IPS-NIHi7 (cell line): ENCODE data around the gene IFT25.
"Not testable (repeated sequence)": the region's sequence is repeated elsewhere in the genome, so short reads cannot be mapped to it uniquely, and the experiment has no call there.

Experiments
- DNase-seq: peaks from one replicate; pipeline ENCODE4 v3.0.0; 2012; ENCODE audit warnings: mixed read lengths; ENCODE audit errors: extremely low spot score

Gene IFT25

DNA sequence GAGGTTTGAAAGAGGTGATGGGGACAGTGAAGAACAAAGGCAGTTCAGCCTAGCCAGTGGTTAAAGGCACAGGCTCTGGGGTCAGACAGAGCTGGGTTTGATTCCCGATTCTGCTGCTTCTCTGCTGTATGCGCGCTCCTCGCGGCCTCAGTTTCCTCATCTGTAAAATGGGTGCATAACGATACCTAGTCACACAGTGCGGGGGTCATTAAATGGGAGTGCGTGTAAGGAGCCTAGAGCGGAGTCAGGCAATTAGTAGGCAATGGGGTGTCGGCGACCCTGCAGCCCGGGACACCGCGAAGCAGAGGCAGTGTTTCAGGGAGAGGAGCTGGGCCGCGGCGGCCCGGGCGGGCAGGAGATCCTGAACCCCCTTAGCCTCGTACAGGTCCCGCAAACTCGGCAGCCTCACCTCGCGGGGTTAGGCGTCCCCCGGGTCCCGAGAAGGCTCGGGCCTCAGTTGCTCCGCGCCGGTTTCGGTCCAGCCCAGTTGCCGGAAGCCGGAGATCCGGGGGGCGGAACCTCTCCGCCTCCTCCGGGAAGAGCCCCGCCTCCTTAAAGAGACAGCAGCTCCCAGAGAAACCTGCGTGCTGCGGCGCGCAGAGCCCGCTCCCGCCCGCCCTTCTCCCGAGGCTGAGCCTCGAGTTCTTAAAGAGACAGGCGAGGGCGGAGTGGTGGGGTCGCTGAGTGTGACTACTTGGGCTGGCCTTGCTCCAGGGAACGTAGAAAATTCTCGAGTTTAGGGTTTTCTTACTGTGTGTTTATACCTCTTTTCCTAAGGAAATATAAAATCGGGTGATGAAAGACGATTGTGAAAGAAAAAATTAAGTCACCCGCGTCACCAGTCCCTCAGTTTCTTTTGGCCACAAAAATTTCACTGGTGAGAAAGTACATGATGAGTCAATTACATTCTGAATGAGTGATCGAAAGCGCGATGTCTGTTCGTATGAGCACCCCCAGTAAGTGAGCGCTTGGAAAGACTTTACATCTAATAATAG, 55.9 kb downstream of the IFT25 start, which contains the start of gene YIPF1:
Gene YIPF1 (minus strand): TSS at position 494 of the 995 bp plus-strand sequence. CDS start 860 bp downstream, outside the sequence.
- peak; percentile 98 for DNase-seq

- no peak for DNase-seq
These were observed 56.8 kb downstream of the IFT25 start for GRCh38 chr1:53888681-53889080.

DNA sequence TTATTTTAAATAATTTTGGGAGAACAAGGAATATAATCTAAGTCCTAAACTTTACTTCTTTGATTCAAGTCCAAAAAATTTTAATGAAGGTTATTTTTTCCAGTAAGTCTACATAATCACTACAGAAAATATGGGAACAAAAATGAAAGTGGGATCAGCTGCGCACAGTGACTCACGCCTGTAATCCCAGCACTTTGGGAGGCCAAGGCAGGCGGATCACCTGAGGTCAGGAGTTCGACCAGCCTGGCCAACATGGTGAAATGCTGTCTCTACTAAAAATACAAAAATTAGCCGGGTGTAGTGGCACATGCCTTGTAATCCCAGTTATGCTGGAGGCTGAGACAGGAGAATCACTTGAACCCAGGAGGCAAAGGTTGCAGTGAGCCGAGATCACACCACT, 61.9 kb downstream of the IFT25 start:
- not testable (repeated sequence) for DNase-seq

- DNase-seq, result not testable (repeated sequence)
These were observed 63.6 kb downstream of the IFT25 start for GRCh38 chr1:53881853-53882252.

GRCh38 chr1:53878492-53879105, 66.9 kb downstream of the IFT25 start:
- DNase-seq, result peak; percentile 40

DNA sequence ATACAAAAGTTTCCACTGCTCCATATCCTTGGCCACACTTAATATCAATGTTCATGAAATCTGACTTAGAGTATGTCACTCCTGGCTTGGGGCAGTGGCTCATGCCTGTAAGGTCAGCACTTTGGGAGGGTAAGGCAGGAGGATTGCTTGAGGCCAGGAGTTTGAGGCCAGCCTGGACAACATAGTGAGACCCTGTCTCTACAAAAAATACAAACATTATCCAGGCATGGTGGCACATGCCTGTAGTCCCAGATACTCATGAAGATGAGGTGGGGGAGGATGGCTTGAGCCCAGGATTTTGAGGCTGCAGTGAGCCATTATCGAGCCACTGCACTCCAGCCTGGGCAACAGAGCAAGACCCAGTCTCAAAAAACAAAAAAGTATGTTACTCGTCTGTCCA, 70.3 kb downstream of the IFT25 start:
- not testable (repeated sequence) for DNase-seq

GRCh38 chr1:53871773-53872484, 73.6 kb downstream of the IFT25 start:
- DNase-seq, result no peak
